Activated T-cell treated with anti-CD3 and anti-CD28 coated beads, Interleukin-2, amount 50 U/mL, for 48 hours (primary cell): ENCODE data around the gene LPAR3.
A peak's percentile ranks its signal among the peaks of the same experiment; 100 is the strongest.

Source experiments
- DNase-seq, 2 experiments: peaks; one replicate each; pipeline ENCODE4 v3.0.0-alpha.2; 2020

LPAR3 gene

GRCh38 chr1:84823991-84824390, 69.0 kb downstream of the LPAR3 start:
- DNase-seq = no peak

- no peak for DNase-seq
Observed at GRCh38 chr1:84823511-84823910, 69.5 kb downstream of the LPAR3 start.

- DNase-seq = no peak
Observed at GRCh38 chr1:84810343-84810742, 82.7 kb downstream of the LPAR3 start.

GRCh38 chr1:84809023-84809422, 84.0 kb downstream of the LPAR3 start:
- no peak for DNase-seq

GRCh38 chr1:84803604-84804003, 89.4 kb downstream of the LPAR3 start:
- DNase-seq = no peak

- no peak for DNase-seq
Observed at GRCh38 chr1:84802567-84803232, 90.3 kb downstream of the LPAR3 start.

- no peak for DNase-seq
Observed at GRCh38 chr1:84800090-84801073, 92.6 kb downstream of the LPAR3 start.

- DNase-seq = no peak
Observed at GRCh38 chr1:84797603-84798002, 95.4 kb downstream of the LPAR3 start.

GRCh38 chr1:84795966-84796600, 96.9 kb downstream of the LPAR3 start:
- DNase-seq = no peak

GRCh38 chr1:84795213-84795612, 97.8 kb downstream of the LPAR3 start:
- no peak for DNase-seq

- DNase-seq = no peak
Observed at GRCh38 chr1:84792421-84792820, 100.6 kb downstream of the LPAR3 start.

GRCh38 chr1:84789014-84789413, 104.0 kb downstream of the LPAR3 start:
- DNase-seq = no peak

GRCh38 chr1:84785271-84786036, 107.6 kb downstream of the LPAR3 start:
- DNase-seq = no peak

- DNase-seq = no peak
Observed at GRCh38 chr1:84782881-84783280, 110.1 kb downstream of the LPAR3 start.

GRCh38 chr1:84781946-84782771, 110.8 kb downstream of the LPAR3 start:
- peak; percentile 91 to 92 for DNase-seq

GRCh38 chr1:84780000-84780716, 112.8 kb downstream of the LPAR3 start:
- peak; percentile 32 to 34 for DNase-seq

- DNase-seq = no peak
Observed at GRCh38 chr1:84776639-84777038, 116.4 kb downstream of the LPAR3 start.

GRCh38 chr1:84775535-84775920, 117.5 kb downstream of the LPAR3 start:
- no peak for DNase-seq

GRCh38 chr1:84774669-84775534, 118.1 kb downstream of the LPAR3 start:
- no peak for DNase-seq

GRCh38 chr1:84773933-84774497, 119.0 kb downstream of the LPAR3 start:
- DNase-seq = no peak
